Karpas-422 (cell line): ENCODE results near the gene BOC. TPM values are rescaled to one million over a fixed set of nuclear protein-coding genes. Genes with fewer than 3 reads are reported as not detected.

Experiments
- DNase-seq: peaks from one replicate; pipeline ENCODE4 v3.0.0-alpha.2; 2015
- H2AFZ ChIP-seq: fragments of 200-600 bp; sonication (generic); 2 replicates; pipeline ENCODE4 v1.6.1; 2014; ENCODE audit warnings: antibody characterized with exemption, low read length, mixed read lengths
- H3K27ac ChIP-seq: fragments of 200-600 bp; sonication (generic); 2 replicates; pipeline ENCODE4 v1.5.1; 2014; ENCODE audit warnings: mild to moderate bottlenecking, low read length, moderate library complexity
- H3K27me3 ChIP-seq: fragments of 200-600 bp; sonication (generic); 2 replicates; pipeline ENCODE4 v1.6.1; 2014; ENCODE audit warnings: low read length, mixed read lengths
- H3K36me3 ChIP-seq: fragments of 200-600 bp; sonication (generic); 2 replicates; pipeline ENCODE4 v1.6.1; 2014; ENCODE audit warnings: low read length, mixed read lengths; ENCODE audit not compliant: insufficient read depth
- H3K4me1 ChIP-seq: fragments of 200-600 bp; sonication (generic); 2 replicates; pipeline ENCODE4 v1.6.1; 2014; ENCODE audit warnings: mild to moderate bottlenecking, low read length, mixed read lengths
- H3K4me2 ChIP-seq: fragments of 200-600 bp; sonication (generic); 2 replicates; pipeline ENCODE4 v1.6.1; 2014; ENCODE audit warnings: low read length, low read depth, mild to moderate bottlenecking; ENCODE audit not compliant: poor library complexity, severe bottlenecking
- H3K4me3 ChIP-seq: fragments of 200-600 bp; sonication (generic); 2 replicates; pipeline ENCODE4 v1.5.1; 2014; ENCODE audit warnings: mild to moderate bottlenecking, antibody characterized with exemption, low read length, mixed read lengths
- H3K79me2 ChIP-seq: fragments of 200-600 bp; sonication (generic); 2 replicates; pipeline ENCODE4 v1.6.1; 2014; ENCODE audit warnings: mild to moderate bottlenecking, low read length, mixed read lengths
- H3K9ac ChIP-seq: fragments of 200-600 bp; sonication (generic); 2 replicates; pipeline ENCODE4 v1.6.0; 2014; ENCODE audit warnings: low read length
- H3K9me2 ChIP-seq: fragments of 200-600 bp; sonication (generic), shearing (Covaris generic); replicated peaks from 2 replicates; pipeline ENCODE4 v1.6.0; 2014; ENCODE audit warnings: mild to moderate bottlenecking, low read length, moderate library complexity; ENCODE audit not compliant: insufficient read depth
- H3K9me3 ChIP-seq: fragments of 300-700, 200-600 bp; sonication (generic); 2 replicates; pipeline ENCODE4 v1.6.1; 2014; ENCODE audit warnings: low read length, mixed read lengths
- H4K20me1 ChIP-seq: fragments of 200-600 bp; sonication (generic); 2 replicates; pipeline ENCODE4 v1.6.1; 2014; ENCODE audit warnings: mild to moderate bottlenecking, antibody characterized with exemption, low read length, low read depth; ENCODE audit not compliant: insufficient read depth
- total RNA-seq: library from RNA; depleted of rRNA; stranded (reverse); fragments of >200 nt; shearing (Covaris generic); gene quantifications from 2 replicates; pipeline ENCODE4 v1.2.3, GENCODE V29; 2014; ENCODE audit warnings: low replicate concordance

BOC gene
- total RNA-seq, 1 experiment from 2014 or later = 0.04 TPM

DNA sequence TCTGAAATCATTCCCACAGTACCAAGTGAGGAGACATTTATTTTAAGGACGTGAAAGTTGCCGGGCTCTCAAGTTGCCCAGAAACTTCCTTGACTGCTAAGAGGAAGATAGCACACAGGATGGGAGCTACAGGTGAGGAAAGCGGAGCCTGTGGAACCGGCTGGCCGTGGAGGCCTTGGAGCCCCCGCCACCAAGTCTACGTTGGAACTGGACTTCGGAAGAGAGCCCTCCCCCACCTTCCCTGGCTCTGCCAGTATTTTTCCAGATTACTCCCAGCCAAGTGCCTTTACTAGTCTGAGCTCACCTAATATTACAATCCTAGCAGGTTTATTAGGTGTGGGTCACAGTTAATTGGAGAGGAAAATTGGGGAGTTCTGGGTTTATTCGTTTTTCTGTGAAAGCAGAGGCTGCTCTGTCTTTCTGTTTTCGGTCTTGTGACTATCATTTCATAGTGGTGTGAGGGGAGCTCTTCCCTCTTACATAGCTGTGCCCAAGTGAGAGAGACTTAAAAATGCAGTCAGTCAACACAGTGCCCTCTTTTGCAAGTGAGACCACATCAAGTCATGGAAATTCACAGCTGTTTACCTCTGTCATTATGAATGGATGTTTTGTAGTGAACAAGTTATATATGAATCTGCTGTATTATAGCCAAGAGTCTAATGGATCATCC, 6.8 kb downstream of the BOC start:
- Histone ChIP-seq H2AFZ (no peak overlapping the region), H3K79me2 (no peaks in the 10 kb centered on the region), H3K27ac (no peak overlapping the region), H3K9me3 (no peaks in the 10 kb centered on the region), H3K4me3 (no peak overlapping the region), H3K9me2 (no peaks in the 10 kb centered on the region), H3K4me2 (no peak overlapping the region), H4K20me1 (no peaks in the 10 kb centered on the region), H3K9ac (no peak overlapping the region), H3K4me1 (no peaks in the 10 kb centered on the region), H3K27me3 (no peaks in the 10 kb centered on the region), H3K36me3 (no peaks in the 10 kb centered on the region)
- no peak for DNase-seq

DNA sequence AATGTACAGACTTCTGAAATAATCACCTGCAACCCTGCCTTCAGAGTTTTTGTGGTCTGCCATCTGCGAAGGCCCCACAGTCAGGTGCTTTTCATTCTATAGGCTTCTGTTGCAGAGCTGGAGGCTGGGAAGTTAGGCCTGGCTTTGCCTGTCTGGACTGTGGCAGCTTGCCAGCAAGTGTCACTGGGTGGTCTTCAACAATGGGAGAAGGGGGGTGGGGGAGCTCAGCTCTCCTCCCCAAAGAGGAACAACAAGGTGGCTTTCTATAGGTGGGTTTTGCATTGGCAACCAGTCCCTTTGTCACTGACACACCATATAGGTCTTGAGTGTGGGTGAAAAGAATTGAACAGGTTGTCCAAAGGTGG, 7.3 kb downstream of the BOC start:
- Histone ChIP-seq H3K9me3 (no peaks in the 10 kb centered on the region), H3K4me3 (no peak overlapping the region), H3K79me2 (no peaks in the 10 kb centered on the region), H3K9me2 (no peaks in the 10 kb centered on the region), H3K36me3 (no peaks in the 10 kb centered on the region), H3K27me3 (no peaks in the 10 kb centered on the region), H3K9ac (no peak overlapping the region), H3K4me1 (no peaks in the 10 kb centered on the region), H3K27ac (no peak overlapping the region), H2AFZ (no peak overlapping the region), H4K20me1 (no peaks in the 10 kb centered on the region), H3K4me2 (no peak overlapping the region)
- no peak for DNase-seq

DNA sequence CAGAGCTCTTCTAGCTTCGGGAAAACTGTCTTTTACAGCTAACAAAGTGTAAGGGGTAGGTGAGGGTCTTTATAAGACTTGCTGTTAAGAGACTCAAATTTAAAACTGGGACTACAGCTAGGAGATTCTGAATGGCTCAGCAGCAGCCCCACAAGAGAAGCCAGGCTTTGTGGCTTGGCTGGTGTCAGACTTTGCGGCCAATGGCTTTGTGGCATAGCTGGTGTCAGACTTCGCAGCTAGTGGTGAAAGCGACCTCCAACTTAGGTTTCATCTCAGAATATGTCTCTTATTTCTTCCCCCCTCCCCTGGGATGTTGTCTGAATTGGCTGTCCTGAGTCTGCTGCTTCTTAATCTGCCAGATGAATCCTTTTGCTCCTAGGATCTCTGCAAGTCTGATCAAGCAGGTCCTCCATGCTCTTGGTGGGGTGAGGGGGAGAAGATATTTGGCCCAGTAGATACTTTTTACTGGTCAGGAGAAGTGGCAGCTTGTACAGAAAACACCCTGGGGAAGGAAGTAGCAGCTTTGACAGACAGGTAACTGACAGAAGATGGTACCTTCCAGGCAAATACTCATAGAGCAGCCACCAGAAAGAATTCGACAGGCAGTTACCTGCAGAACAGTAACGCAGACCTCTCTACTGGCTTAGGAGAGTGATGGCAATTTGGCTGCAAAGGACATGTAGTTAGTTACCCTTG, 8.4 kb downstream of the BOC start:
- DNase-seq = no peak
- no peak overlapping the region for H3K4me2 ChIP-seq
- H3K36me3 ChIP-seq = no peaks in the 10 kb centered on the region
- H3K9ac ChIP-seq = no peak overlapping the region
- H2AFZ ChIP-seq = no peak overlapping the region
- H3K27ac ChIP-seq = no peak overlapping the region
- no peaks in the 10 kb centered on the region for H3K4me1 ChIP-seq
- no peaks in the 10 kb centered on the region for H4K20me1 ChIP-seq
- H3K27me3 ChIP-seq = no peaks in the 10 kb centered on the region
- no peaks in the 10 kb centered on the region for H3K79me2 ChIP-seq
- H3K9me3 ChIP-seq = no peaks in the 10 kb centered on the region
- no peaks in the 10 kb centered on the region for H3K9me2 ChIP-seq
- H3K4me3 ChIP-seq = no peak overlapping the region

DNA sequence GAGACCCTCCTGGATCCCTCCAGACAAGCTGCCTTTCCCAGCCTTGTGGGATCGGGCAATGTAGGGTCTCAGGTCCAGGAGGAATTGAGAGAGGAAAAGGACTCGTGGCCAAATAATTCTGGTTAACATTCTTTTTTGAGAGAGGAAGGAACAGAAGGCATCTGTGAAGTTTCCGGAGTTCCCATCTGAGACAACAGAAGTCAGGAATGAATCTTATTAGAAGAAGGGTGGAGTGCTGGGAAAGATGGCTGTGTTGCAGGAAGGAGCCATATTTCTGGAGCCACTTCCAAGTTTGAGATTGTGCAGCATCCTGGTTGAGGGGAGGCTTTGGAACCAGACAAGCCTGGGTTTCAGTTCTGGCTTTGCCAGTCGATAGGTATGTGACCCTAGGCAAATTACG, 9.4 kb downstream of the BOC start:
- no peaks in the 10 kb centered on the region for H3K79me2 ChIP-seq
- no peaks in the 10 kb centered on the region for H4K20me1 ChIP-seq
- no peak overlapping the region for H2AFZ ChIP-seq
- H3K27me3 ChIP-seq = no peaks in the 10 kb centered on the region
- H3K4me3 ChIP-seq = no peak overlapping the region
- no peaks in the 10 kb centered on the region for H3K9me3 ChIP-seq
- no peaks in the 10 kb centered on the region for H3K36me3 ChIP-seq
- H3K27ac ChIP-seq = no peak overlapping the region
- H3K9ac ChIP-seq = no peak overlapping the region
- no peaks in the 10 kb centered on the region for H3K4me1 ChIP-seq
- H3K9me2 ChIP-seq = no peaks in the 10 kb centered on the region
- no peak for DNase-seq
- no peak overlapping the region for H3K4me2 ChIP-seq

DNA sequence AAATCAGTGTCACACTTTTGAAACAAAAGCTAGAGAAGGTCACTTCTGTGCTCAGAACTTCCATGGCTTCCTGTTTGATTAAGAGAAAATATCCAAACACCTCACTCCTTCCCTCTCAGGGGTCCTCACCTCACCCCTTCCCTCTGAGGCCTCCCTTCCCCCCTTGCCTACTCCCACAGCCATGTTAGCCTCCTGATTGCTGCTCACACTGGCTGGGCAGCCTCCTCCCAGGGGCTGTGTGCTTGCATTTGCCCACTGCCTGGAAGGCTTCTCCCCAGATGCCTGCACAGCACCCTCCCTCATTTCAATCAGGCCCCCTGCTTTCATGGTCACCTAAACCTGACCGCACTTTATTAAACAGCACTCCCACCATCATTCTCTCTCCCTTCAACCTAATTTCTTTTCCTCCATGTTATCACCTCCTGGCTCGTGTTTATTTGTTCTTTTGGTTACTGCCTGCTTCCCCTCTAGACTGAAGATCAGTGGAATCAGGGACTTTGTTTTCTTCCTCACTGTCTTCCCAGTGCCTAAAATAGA, 10.4 kb downstream of the BOC start:
- H4K20me1 ChIP-seq = no peaks in the 10 kb centered on the region
- H3K4me1 ChIP-seq = no peaks in the 10 kb centered on the region
- H3K27me3 ChIP-seq = no peaks in the 10 kb centered on the region
- DNase-seq = no peak
- H3K36me3 ChIP-seq = no peaks in the 10 kb centered on the region
- H3K27ac ChIP-seq = no peak overlapping the region
- H2AFZ ChIP-seq = no peak overlapping the region
- no peaks in the 10 kb centered on the region for H3K9me2 ChIP-seq
- no peaks in the 10 kb centered on the region for H3K79me2 ChIP-seq
- no peak overlapping the region for H3K9ac ChIP-seq
- H3K4me3 ChIP-seq = no peak overlapping the region
- no peaks in the 10 kb centered on the region for H3K9me3 ChIP-seq
- H3K4me2 ChIP-seq = no peak overlapping the region

DNA sequence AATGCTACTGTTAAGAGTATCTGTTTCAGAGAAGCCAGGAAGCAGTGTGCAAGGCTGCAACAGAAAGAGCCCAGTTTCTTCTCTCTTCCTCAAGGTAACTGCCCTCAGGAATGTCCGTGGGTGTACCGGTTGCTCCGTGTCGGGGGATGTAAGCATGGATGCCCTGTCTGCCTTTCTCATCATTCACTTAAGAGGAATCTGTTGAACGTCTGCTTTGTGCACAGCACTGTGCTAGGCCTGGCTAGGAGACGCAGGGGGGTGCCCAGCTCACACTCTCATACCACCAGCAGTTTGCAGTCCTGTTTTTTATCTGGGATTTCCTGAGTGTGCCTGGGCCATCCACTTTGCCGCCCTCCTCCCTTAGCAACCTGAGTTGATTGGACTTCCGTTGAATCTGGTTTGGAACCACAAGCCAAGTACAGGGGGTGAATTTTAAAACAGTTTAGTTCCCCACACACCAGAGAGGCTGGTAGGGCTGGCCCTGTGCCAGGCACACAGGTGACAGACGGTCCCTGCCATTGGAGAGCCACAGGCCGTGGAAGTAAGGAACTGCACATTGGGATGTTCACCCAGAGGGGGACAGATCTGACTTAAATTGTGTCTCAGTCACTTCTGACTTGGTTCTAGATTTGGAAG, 11.2 kb downstream of the BOC start:
- Histone ChIP-seq H3K4me3 (no peak overlapping the region), H3K4me2 (no peak overlapping the region), H2AFZ (no peak overlapping the region), H3K79me2 (no peaks in the 10 kb centered on the region), H3K9me2 (no peaks in the 10 kb centered on the region), H3K9ac (no peak overlapping the region), H3K27me3 (no peaks in the 10 kb centered on the region), H3K4me1 (no peaks in the 10 kb centered on the region), H3K9me3 (no peaks in the 10 kb centered on the region), H3K36me3 (no peaks in the 10 kb centered on the region), H3K27ac (no peak overlapping the region), H4K20me1 (no peaks in the 10 kb centered on the region)
- no peak for DNase-seq

DNA sequence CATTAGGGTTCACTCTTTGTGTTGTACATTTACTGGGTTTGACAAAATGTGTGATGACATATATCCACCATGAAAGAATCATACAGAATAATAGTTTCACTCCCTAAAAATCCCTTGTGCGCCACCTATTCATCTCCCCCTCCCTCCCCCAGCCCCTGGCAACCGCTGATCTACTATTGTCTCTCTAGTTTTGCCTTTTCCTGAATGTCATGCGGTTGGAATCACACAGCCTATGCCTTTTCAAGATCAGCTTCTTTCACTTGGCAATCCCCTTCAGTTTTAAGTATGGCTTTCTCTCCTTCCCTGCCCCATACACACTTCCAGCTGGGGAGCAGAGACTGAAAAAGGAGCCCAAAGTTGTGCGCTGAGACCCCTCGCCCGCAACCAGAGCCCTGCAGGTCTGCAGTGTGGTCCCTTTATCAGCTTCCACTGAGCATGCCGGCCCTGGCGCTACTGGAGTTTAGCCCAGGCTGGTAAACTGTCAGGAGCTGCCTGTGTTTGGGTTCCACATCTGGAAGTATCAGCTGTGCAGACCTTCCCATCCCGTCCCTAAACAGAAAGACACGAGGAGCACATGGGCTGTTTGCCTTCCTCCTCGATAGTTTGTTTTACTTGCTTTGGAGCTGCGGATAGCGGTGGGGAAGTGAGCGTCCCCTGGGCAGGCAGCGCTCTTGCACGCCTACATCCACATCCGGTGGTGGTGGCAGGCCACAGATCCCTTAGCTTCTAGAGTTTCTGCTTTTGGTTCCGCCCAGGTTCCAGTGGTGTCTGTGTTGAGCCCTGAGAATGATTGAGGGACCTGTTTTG, 12.3 kb downstream of the BOC start:
- Histone ChIP-seq H3K79me2 (no peaks in the 10 kb centered on the region), H3K9ac (no peak overlapping the region), H2AFZ (no peak overlapping the region; the same call in 1 of the 2 replicates), H3K27ac (no peak overlapping the region), H3K9me3 (no peaks in the 10 kb centered on the region), H3K27me3 (no peaks in the 10 kb centered on the region), H4K20me1 (no peaks in the 10 kb centered on the region), H3K4me3 (no peak overlapping the region), H3K36me3 (no peaks in the 10 kb centered on the region), H3K9me2 (no peaks in the 10 kb centered on the region), H3K4me2 (no peak overlapping the region), H3K4me1 (no peaks in the 10 kb centered on the region)
- no peak for DNase-seq

DNA sequence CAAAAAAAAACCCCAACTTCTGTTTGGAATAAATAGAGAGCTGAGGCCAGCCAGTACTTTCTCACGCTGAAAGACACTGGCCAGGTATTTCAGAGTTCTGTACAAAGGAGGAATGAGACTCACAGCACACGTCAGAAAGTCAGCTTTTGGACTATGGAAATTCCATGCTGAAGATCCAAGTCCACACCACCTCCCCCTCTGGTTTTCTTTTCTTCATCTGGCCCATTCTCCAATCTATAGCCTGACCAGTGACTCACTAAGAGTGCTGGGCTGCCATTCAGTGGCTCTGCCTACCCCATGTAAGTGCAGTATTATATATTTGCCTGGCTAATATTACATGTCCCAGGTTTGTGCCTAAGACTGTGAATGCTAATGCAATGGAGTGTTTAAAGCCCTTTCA, 13.9 kb downstream of the BOC start:
- no peak for DNase-seq
- H4K20me1 ChIP-seq = no peaks in the 10 kb centered on the region
- no peak overlapping the region for H3K27ac ChIP-seq
- no peak overlapping the region for H2AFZ ChIP-seq
- no peaks in the 10 kb centered on the region for H3K9me2 ChIP-seq
- H3K9me3 ChIP-seq = no peaks in the 10 kb centered on the region
- no peaks in the 10 kb centered on the region for H3K36me3 ChIP-seq
- no peaks in the 10 kb centered on the region for H3K79me2 ChIP-seq
- H3K4me1 ChIP-seq = no peaks in the 10 kb centered on the region
- H3K9ac ChIP-seq = no peak overlapping the region
- no peak overlapping the region for H3K4me3 ChIP-seq
- no peak overlapping the region for H3K4me2 ChIP-seq
- H3K27me3 ChIP-seq = no peaks in the 10 kb centered on the region
